ENCODE results near the gene SEMA5B.
A peak's percentile ranks its signal among the peaks of the same experiment; 100 is the strongest.

The SEMA5B gene

GRCh38 chr3:122993124-122993978, 34.2 kb downstream of the SEMA5B start:
- no peak for DNase-seq

GRCh38 chr3:122992676-122993075, 34.9 kb downstream of the SEMA5B start:
- no peak for DNase-seq

- no peak for DNase-seq
These were observed 35.4 kb downstream of the SEMA5B start for GRCh38 chr3:122992133-122992532.

GRCh38 chr3:122991236-122991985, 36.2 kb downstream of the SEMA5B start:
- no peak for DNase-seq

GRCh38 chr3:122989856-122990575, 37.5 kb downstream of the SEMA5B start:
- no peak for DNase-seq

GRCh38 chr3:122988508-122988907, 39.1 kb downstream of the SEMA5B start:
- DNase-seq = no peak

- DNase-seq = no peak
These were observed 39.7 kb downstream of the SEMA5B start for GRCh38 chr3:122987736-122988319.

- DNase-seq = no peak
These were observed 40.3 kb downstream of the SEMA5B start for GRCh38 chr3:122987231-122987630.

- DNase-seq = no peak
These were observed 40.8 kb downstream of the SEMA5B start for GRCh38 chr3:122986693-122987179.

- no peak for DNase-seq
These were observed 42.0 kb downstream of the SEMA5B start for GRCh38 chr3:122985539-122985938.

- no peak for DNase-seq
These were observed 42.9 kb downstream of the SEMA5B start for GRCh38 chr3:122984650-122985049.

- DNase-seq = no peak
These were observed 43.6 kb downstream of the SEMA5B start for GRCh38 chr3:122984007-122984406.

- no peak for DNase-seq
These were observed 45.1 kb downstream of the SEMA5B start for GRCh38 chr3:122982216-122983185.

GRCh38 chr3:122979211-122979610, 48.4 kb downstream of the SEMA5B start:
- DNase-seq = no peak

GRCh38 chr3:122978569-122978968, 49.0 kb downstream of the SEMA5B start:
- DNase-seq = no peak

GRCh38 chr3:122977746-122978466, 49.7 kb downstream of the SEMA5B start:
- DNase-seq = no peak

- DNase-seq = peak; percentile 75
These were observed 51.7 kb downstream of the SEMA5B start for GRCh38 chr3:122975924-122976293.

GRCh38 chr3:122975163-122975923, 52.2 kb downstream of the SEMA5B start:
- peak; percentile 81 for DNase-seq

- DNase-seq = peak; percentile 16
These were observed 52.8 kb downstream of the SEMA5B start for GRCh38 chr3:122974764-122975162.
